Activated naive CD8-positive, alpha-beta T cell treated with anti-CD3 and anti-CD28 coated beads, Interleukin-2, amount 10 ng/mL, durations not matched to agents 7 days and 5 days (primary cell): ENCODE measurements around the gene BPIFB6. TPM values are rescaled to one million over a fixed set of nuclear protein-coding genes. Genes with fewer than 3 reads are reported as not detected.

Source experiments
- ATAC-seq: fragments of 150-1000 bp; cut with Tn5 transposase; one replicate; pipeline ENCODE4 v1.10.0; 2021; ENCODE audit warnings: low read depth, moderate library complexity
- POLR2A ChIA-PET: fragments of 350-600 bp; sonication (Branson Sonifier 250); formaldehyde crosslinking; loops from one replicate; lab custom pipeline; 2021; ENCODE audit warnings: antibody characterized with exemption; lab: Charles Lee
- DNase-seq: peaks from one replicate; pipeline ENCODE4 v3.0.0; 2021
- H3K27ac Mint-ChIP-seq: one replicate; pipeline ENCODE4 v1.8.0; 2022; ENCODE audit warnings: mild to moderate bottlenecking, mixed read lengths
- H3K27me3 Mint-ChIP-seq: one replicate; pipeline ENCODE4 v1.8.0; 2022; ENCODE audit warnings: mild to moderate bottlenecking, moderate library complexity, mixed read lengths
- H3K36me3 Mint-ChIP-seq: one replicate; pipeline ENCODE4 v1.8.0; 2021; ENCODE audit warnings: mild to moderate bottlenecking, mixed read lengths
- H3K4me1 Mint-ChIP-seq: one replicate; pipeline ENCODE4 v1.8.0; 2021; ENCODE audit warnings: mixed read lengths
- H3K4me3 Mint-ChIP-seq: one replicate; pipeline ENCODE4 v1.8.0; 2022; ENCODE audit warnings: mild to moderate bottlenecking, moderate library complexity, mixed read lengths
- H3K9me3 Mint-ChIP-seq: one replicate; pipeline ENCODE4 v1.8.0; 2021; ENCODE audit warnings: mixed read lengths
- total RNA-seq, 2 experiments: library from RNA; stranded (reverse); gene quantifications; one replicate each; pipeline ENCODE4 v1.2.3, GENCODE V29; 2021

The BPIFB6 gene
- not detected for total RNA-seq

GRCh38 chr20:33031531-33031930 is at the start of gene BPIFB6:
BPIFB6 (plus strand) TSS chr20:33031648; CDS start chr20:33031648, 0 bp downstream.
- DNase-seq (no peak), ATAC-seq (no peak)
- Mint-ChIP-seq H3K27ac (no peak within 1 kb of the TSS), H3K36me3 (no peaks in the 10 kb centered on the region), H3K4me3 (no peak within 1 kb of the TSS), H3K27me3 (no peaks in the 10 kb centered on the region), H3K4me1 (no peaks in the 10 kb centered on the region), H3K9me3 (no peaks in the 10 kb centered on the region)
- POLR2A ChIA-PET = no interaction called here

- POLR2A ChIA-PET = interaction anchor here (0.7 to 1.8 kb wide), 3 partner anchors 9 to 13 kb away, joined by 3 to 6 read pairs (median 5); no protein-coding TSS in a partner anchor
- H3K27me3 Mint-ChIP-seq = no peaks in the 10 kb centered on the region
- H3K9me3 Mint-ChIP-seq = no peaks in the 10 kb centered on the region
- ATAC-seq (no peak), DNase-seq (no peak)
- H3K4me1 Mint-ChIP-seq = no peaks in the 10 kb centered on the region
- H3K27ac Mint-ChIP-seq = no peak overlapping the region
- no peak overlapping the region for H3K4me3 Mint-ChIP-seq
- H3K36me3 Mint-ChIP-seq = no peaks in the 10 kb centered on the region
Measured at GRCh38 chr20:32982617-32983458, 48.6 kb upstream of the BPIFB6 start.

GRCh38 chr20:32983459-32984112 is 47.9 kb upstream of the BPIFB6 start:
- H3K36me3 Mint-ChIP-seq = no peaks in the 10 kb centered on the region
- ATAC-seq (no peak), DNase-seq (no peak)
- no peaks in the 10 kb centered on the region for H3K4me1 Mint-ChIP-seq
- H3K27ac Mint-ChIP-seq = no peak overlapping the region
- H3K9me3 Mint-ChIP-seq = no peaks in the 10 kb centered on the region
- H3K4me3 Mint-ChIP-seq = no peak overlapping the region
- POLR2A ChIA-PET = interaction anchor here (0.7 to 1.8 kb wide), 3 partner anchors 10 to 13 kb away, joined by 3 to 6 read pairs (median 5); no protein-coding TSS in a partner anchor
- no peaks in the 10 kb centered on the region for H3K27me3 Mint-ChIP-seq

GRCh38 chr20:32984196-32984595 is 47.3 kb upstream of the BPIFB6 start:
- ATAC-seq = no peak
- Mint-ChIP-seq H3K4me1 (no peaks in the 10 kb centered on the region), H3K9me3 (no peaks in the 10 kb centered on the region), H3K27me3 (no peaks in the 10 kb centered on the region), H3K4me3 (no peak overlapping the region), H3K27ac (no peak overlapping the region), H3K36me3 (no peaks in the 10 kb centered on the region)
- POLR2A ChIA-PET = interaction anchor here (1.8 kb wide), 1 partner anchor 10 kb away, joined by 5 read pairs; no protein-coding TSS in a partner anchor
- DNase-seq = no peak

- no peak overlapping the region for H3K27ac Mint-ChIP-seq
- no peaks in the 10 kb centered on the region for H3K27me3 Mint-ChIP-seq
- H3K36me3 Mint-ChIP-seq = no peaks in the 10 kb centered on the region
- ATAC-seq (no peak), DNase-seq (no peak)
- POLR2A ChIA-PET = interaction anchor here (0.9 to 1.8 kb wide), 2 partner anchors 11 to 39 kb away, joined by 3 to 5 read pairs; no protein-coding TSS in a partner anchor
- H3K4me1 Mint-ChIP-seq = no peaks in the 10 kb centered on the region
- no peak overlapping the region for H3K4me3 Mint-ChIP-seq
- no peaks in the 10 kb centered on the region for H3K9me3 Mint-ChIP-seq
Measured at GRCh38 chr20:32984631-32985354, 46.7 kb upstream of the BPIFB6 start.

GRCh38 chr20:32985596-32985995 is 45.9 kb upstream of the BPIFB6 start:
- no peak overlapping the region for H3K27ac Mint-ChIP-seq
- ATAC-seq (no peak), DNase-seq (no peak)
- H3K4me3 Mint-ChIP-seq = no peak overlapping the region
- H3K4me1 Mint-ChIP-seq = no peaks in the 10 kb centered on the region
- no peaks in the 10 kb centered on the region for H3K9me3 Mint-ChIP-seq
- H3K36me3 Mint-ChIP-seq = no peaks in the 10 kb centered on the region
- no peaks in the 10 kb centered on the region for H3K27me3 Mint-ChIP-seq
- POLR2A ChIA-PET = interaction anchor here (0.9 kb wide), 2 partner anchors 40 to 628 kb away, joined by 3 read pairs; partner anchors contain the start of gene ASXL1

- Mint-ChIP-seq H3K9me3 (no peaks in the 10 kb centered on the region), H3K4me3 (no peak overlapping the region), H3K27ac (no peak overlapping the region), H3K4me1 (peaks cover 4% of the 10 kb centered on the region), H3K27me3 (no peaks in the 10 kb centered on the region), H3K36me3 (no peaks in the 10 kb centered on the region)
- DNase-seq (no peak), ATAC-seq (no peak)
- POLR2A ChIA-PET = interaction anchor here (0.9 kb wide), 1 partner anchor 628 kb away, joined by 3 read pairs; the partner anchor contains the start of gene ASXL1
Measured at GRCh38 chr20:32986331-32986966, 45.0 kb upstream of the BPIFB6 start.

- POLR2A ChIA-PET = interaction anchor here (0.7 kb wide), 1 partner anchor 273 kb away, joined by 3 read pairs; no protein-coding TSS in a partner anchor
- Mint-ChIP-seq H3K4me1 (peaks cover 4% of the 10 kb centered on the region), H3K36me3 (no peaks in the 10 kb centered on the region), H3K9me3 (no peaks in the 10 kb centered on the region), H3K4me3 (no peak overlapping the region), H3K27me3 (no peaks in the 10 kb centered on the region), H3K27ac (no peak overlapping the region)
- ATAC-seq = no peak
- no peak for DNase-seq
Measured at GRCh38 chr20:32987044-32987825, 44.2 kb upstream of the BPIFB6 start.

- POLR2A ChIA-PET = interaction anchor here (0.7 kb wide), 1 partner anchor 272 kb away, joined by 3 read pairs; no protein-coding TSS in a partner anchor
- DNase-seq (no peak), ATAC-seq (no peak)
- peaks cover 4% of the 10 kb centered on the region for H3K4me1 Mint-ChIP-seq
- H3K4me3 Mint-ChIP-seq = no peak overlapping the region
- no peaks in the 10 kb centered on the region for H3K36me3 Mint-ChIP-seq
- no peaks in the 10 kb centered on the region for H3K9me3 Mint-ChIP-seq
- H3K27ac Mint-ChIP-seq = no peak overlapping the region
- H3K27me3 Mint-ChIP-seq = no peaks in the 10 kb centered on the region
Measured at GRCh38 chr20:32988008-32988407, 43.4 kb upstream of the BPIFB6 start.

- Mint-ChIP-seq H3K27me3 (no peaks in the 10 kb centered on the region), H3K27ac (no peak overlapping the region), H3K4me1 (peaks cover 7% of the 10 kb centered on the region), H3K36me3 (peaks cover 2% of the 10 kb centered on the region), H3K9me3 (peaks cover 2% of the 10 kb centered on the region), H3K4me3 (no peak overlapping the region)
- POLR2A ChIA-PET = no interaction called here
- no peak for DNase-seq
- ATAC-seq = no peak
Measured at GRCh38 chr20:32989507-32990283, 41.8 kb upstream of the BPIFB6 start.

GRCh38 chr20:32990426-32990825 is 41.0 kb upstream of the BPIFB6 start:
- no peak overlapping the region for H3K4me3 Mint-ChIP-seq
- H3K36me3 Mint-ChIP-seq = peaks cover 7% of the 10 kb centered on the region
- peaks cover 8% of the 10 kb centered on the region for H3K9me3 Mint-ChIP-seq
- ATAC-seq (no peak), DNase-seq (no peak)
- H3K27me3 Mint-ChIP-seq = peaks cover 2% of the 10 kb centered on the region
- POLR2A ChIA-PET = interaction anchor here (0.6 kb wide), 1 partner anchor 147 kb away, joined by 3 read pairs; no protein-coding TSS in a partner anchor
- no peak overlapping the region for H3K27ac Mint-ChIP-seq
- H3K4me1 Mint-ChIP-seq = peaks cover 7% of the 10 kb centered on the region
